Measurements from ENCODE around the gene SPARC.

The SPARC gene

GRCh38 chr5:151660616-151661495, 25.9 kb downstream of the SPARC start:
- H3K9me3 ChIP-seq (replicated peaks; ENCODE audit: insufficient read depth, low read length) = no peaks in the 10 kb centered on the region
- H3K9ac ChIP-seq (ENCODE audit: low read length) = no peak overlapping the region
- H3K27ac ChIP-seq (ENCODE audit: low read length) = no peak overlapping the region
- H3K9me2 ChIP-seq (replicated peaks; ENCODE audit: insufficient read depth, low read length) = no peaks in the 10 kb centered on the region
- H3K4me3 ChIP-seq (ENCODE audit: low read length) = no peak overlapping the region
- H2AFZ ChIP-seq (ENCODE audit: low read length) = no peak overlapping the region
- no peak for DNase-seq
- no peaks in the 10 kb centered on the region for H3K27me3 ChIP-seq (replicated peaks; ENCODE audit: insufficient read depth, low read length)
- no peaks in the 10 kb centered on the region for H3K36me3 ChIP-seq (replicated peaks; ENCODE audit: insufficient read depth, low read length)
- TF ChIP-seq EZH2 (optimal IDR thresholded peaks at IDR 0.05; ENCODE audit: low read depth, low read length) = no peak
- H4K20me1 ChIP-seq (ENCODE audit: insufficient read depth, low read length) = no peaks in the 10 kb centered on the region
- H3F3A ChIP-seq (ENCODE audit: insufficient read depth, low read length) = no peaks in the 10 kb centered on the region
- peaks cover 8% of the 10 kb centered on the region; the same call in 1 of the 2 replicates for H3K4me1 ChIP-seq (ENCODE audit: low read length)
- no peaks in the 10 kb centered on the region for H3K79me2 ChIP-seq (ENCODE audit: low read length)
- H3K4me2 ChIP-seq (ENCODE audit: low read depth, low read length) = no peak overlapping the region

- H3K27ac ChIP-seq (ENCODE audit: low read length) = no peak overlapping the region
- H3K27me3 ChIP-seq (replicated peaks; ENCODE audit: insufficient read depth, low read length) = no peaks in the 10 kb centered on the region
- peak; percentile 76 for DNase-seq
- peak overlapping the region; percentile 76 for H2AFZ ChIP-seq (ENCODE audit: low read length)
- no peaks in the 10 kb centered on the region for H3K9me2 ChIP-seq (replicated peaks; ENCODE audit: insufficient read depth, low read length)
- no peaks in the 10 kb centered on the region for H3K9me3 ChIP-seq (replicated peaks; ENCODE audit: insufficient read depth, low read length)
- no peaks in the 10 kb centered on the region for H3K79me2 ChIP-seq (ENCODE audit: low read length)
- H3K9ac ChIP-seq (ENCODE audit: low read length) = no peak overlapping the region
- no peaks in the 10 kb centered on the region for H4K20me1 ChIP-seq (ENCODE audit: insufficient read depth, low read length)
- no peaks in the 10 kb centered on the region for H3F3A ChIP-seq (ENCODE audit: insufficient read depth, low read length)
- H3K4me2 ChIP-seq (ENCODE audit: low read depth, low read length) = peak overlapping the region; percentile 59; the same call in 1 of the 2 replicates
- no peak for TF ChIP-seq EZH2phosphoT487 (IDR thresholded peaks at IDR 0.05; ENCODE audit: low read length)
- TF ChIP-seq EZH2 (optimal IDR thresholded peaks at IDR 0.05; ENCODE audit: low read depth, low read length) = no peak
- TF ChIP-seq, protein P1, sequence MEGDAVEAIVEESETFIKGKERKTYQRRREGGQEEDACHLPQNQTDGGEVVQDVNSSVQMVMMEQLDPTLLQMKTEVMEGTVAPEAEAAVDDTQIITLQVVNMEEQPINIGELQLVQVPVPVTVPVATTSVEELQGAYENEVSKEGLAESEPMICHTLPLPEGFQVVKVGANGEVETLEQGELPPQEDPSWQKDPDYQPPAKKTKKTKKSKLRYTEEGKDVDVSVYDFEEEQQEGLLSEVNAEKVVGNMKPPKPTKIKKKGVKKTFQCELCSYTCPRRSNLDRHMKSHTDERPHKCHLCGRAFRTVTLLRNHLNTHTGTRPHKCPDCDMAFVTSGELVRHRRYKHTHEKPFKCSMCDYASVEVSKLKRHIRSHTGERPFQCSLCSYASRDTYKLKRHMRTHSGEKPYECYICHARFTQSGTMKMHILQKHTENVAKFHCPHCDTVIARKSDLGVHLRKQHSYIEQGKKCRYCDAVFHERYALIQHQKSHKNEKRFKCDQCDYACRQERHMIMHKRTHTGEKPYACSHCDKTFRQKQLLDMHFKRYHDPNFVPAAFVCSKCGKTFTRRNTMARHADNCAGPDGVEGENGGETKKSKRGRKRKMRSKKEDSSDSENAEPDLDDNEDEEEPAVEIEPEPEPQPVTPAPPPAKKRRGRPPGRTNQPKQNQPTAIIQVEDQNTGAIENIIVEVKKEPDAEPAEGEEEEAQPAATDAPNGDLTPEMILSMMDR (IDR thresholded peaks at IDR 0.05; ENCODE audit: low read length) = peak; percentile 88
- H3K4me1 ChIP-seq (ENCODE audit: low read length) = peaks cover 8% of the 10 kb centered on the region; the same call in 1 of the 2 replicates
- no peak overlapping the region for H3K4me3 ChIP-seq (ENCODE audit: low read length)
- no peaks in the 10 kb centered on the region for H3K36me3 ChIP-seq (replicated peaks; ENCODE audit: insufficient read depth, low read length)
These were observed 27.5 kb downstream of the SPARC start for GRCh38 chr5:151659001-151659754.

DNA sequence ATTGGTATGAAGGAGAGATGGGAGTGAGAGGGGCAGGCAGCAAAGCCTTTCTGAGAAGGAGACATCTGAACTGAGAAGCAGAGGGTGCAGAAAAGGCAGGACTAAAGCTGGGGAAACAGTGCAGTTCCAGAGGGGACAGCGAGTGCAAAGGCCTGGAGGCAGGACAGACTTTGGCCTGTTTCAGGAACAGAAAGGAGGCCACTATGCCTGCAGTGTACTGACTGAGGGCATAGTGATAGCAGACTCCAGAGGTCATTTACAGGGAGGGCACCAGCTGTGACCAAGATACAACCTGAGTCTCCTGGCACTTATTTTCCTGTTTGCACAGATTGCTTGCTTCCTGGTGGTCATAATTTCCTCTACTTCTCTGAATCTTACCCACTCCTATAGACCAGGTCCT, 29.6 kb downstream of the SPARC start:
- H3K4me1 ChIP-seq (ENCODE audit: low read length) = peaks cover 6% of the 10 kb centered on the region; the same call in 1 of the 2 replicates
- no peak overlapping the region for H3K27ac ChIP-seq (ENCODE audit: low read length)
- no peaks in the 10 kb centered on the region for H4K20me1 ChIP-seq (ENCODE audit: insufficient read depth, low read length)
- DNase-seq = no peak
- H3K27me3 ChIP-seq (replicated peaks; ENCODE audit: insufficient read depth, low read length) = no peaks in the 10 kb centered on the region
- no peaks in the 10 kb centered on the region for H3K9me3 ChIP-seq (replicated peaks; ENCODE audit: insufficient read depth, low read length)
- no peaks in the 10 kb centered on the region for H3K9me2 ChIP-seq (replicated peaks; ENCODE audit: insufficient read depth, low read length)
- TF ChIP-seq, protein P1 (IDR thresholded peaks at IDR 0.05; ENCODE audit: low read length) = no peak
- H3K4me2 ChIP-seq (ENCODE audit: low read depth, low read length) = no peak overlapping the region
- no peak overlapping the region for H3K4me3 ChIP-seq (ENCODE audit: low read length)
- H3K9ac ChIP-seq (ENCODE audit: low read length) = no peak overlapping the region
- H3K36me3 ChIP-seq (replicated peaks; ENCODE audit: insufficient read depth, low read length) = no peaks in the 10 kb centered on the region
- H3K79me2 ChIP-seq (ENCODE audit: low read length) = no peaks in the 10 kb centered on the region
- no peaks in the 10 kb centered on the region for H3F3A ChIP-seq (ENCODE audit: insufficient read depth, low read length)
- H2AFZ ChIP-seq (ENCODE audit: low read length) = no peak overlapping the region
